Esophagus (tissue), 2 donors: ENCODE measurements around the gene MSH2. TPM values are rescaled to one million over a fixed set of nuclear protein-coding genes. Genes with fewer than 3 reads are reported as not detected.
"Not testable (repeated sequence)": the region's sequence is repeated elsewhere in the genome, so short reads cannot be mapped to it uniquely, and the experiment has no call there.

ENCODE experiments used
- H3K27ac ChIP-seq, 2 donors: one replicate each; pipeline ENCODE4 v1.5.1; 2013; ENCODE audit warnings: low read depth in 2 of 2, mild to moderate bottlenecking in 2 of 2, inconsistent platforms in 1 of 2, low read length in 1 of 2, moderate library complexity in 1 of 2
- H3K27me3 ChIP-seq, 2 donors: one replicate each; pipeline ENCODE4 v1.6.1; 2013; ENCODE audit warnings: low read length in 2 of 2, control low read depth in 1 of 2, mild to moderate bottlenecking in 1 of 2; ENCODE audit not compliant: insufficient read depth in 2 of 2, control insufficient read depth in 1 of 2
- H3K36me3 ChIP-seq, 2 donors: one replicate each; pipeline ENCODE4 v1.6.1; 2013; ENCODE audit warnings: low read length in 1 of 2; ENCODE audit not compliant: control insufficient read depth in 2 of 2, insufficient read depth in 2 of 2
- H3K4me1 ChIP-seq, 2 donors: one replicate each; pipeline ENCODE4 v1.6.1; 2013; ENCODE audit warnings: low read length in 1 of 2; ENCODE audit not compliant: control insufficient read depth in 2 of 2, insufficient read depth in 2 of 2
- H3K4me3 ChIP-seq, 2 donors: one replicate each; pipeline ENCODE4 v1.5.1; 2013; ENCODE audit warnings: low read length in 2 of 2, mild to moderate bottlenecking in 2 of 2, low read depth in 1 of 2, moderate library complexity in 1 of 2
- H3K9me3 ChIP-seq, 2 donors: one replicate each; pipeline ENCODE4 v1.6.1; 2013; ENCODE audit warnings: mild to moderate bottlenecking in 2 of 2, low read depth in 1 of 2, low read length in 1 of 2, moderate library complexity in 1 of 2; ENCODE audit not compliant: control insufficient read depth in 2 of 2, insufficient read depth in 1 of 2
- WGBS, 2 donors: extraction: QIAGEN DNeasy Blood & Tissue Kit; methylation state at CpG; one replicate each; pipeline ENCODE4 v1.1.7; 2013; 5-methylcytosine and 5-hydroxymethylcytosine counted together
- polyA plus RNA-seq, 2 donors: library from polyadenylated mRNA; stranded (reverse); fragments of 200-250 nt; gene quantifications; one replicate each; pipeline ENCODE4 v1.2.3, GENCODE V29; 2013
- donor health status: healthy with polysubstance abuse.
- donor health status: Bipolar disorder and iron deficiency.

Gene MSH2
- polyA plus RNA-seq, 2 donors, result 6.2 to 12.0 TPM

DNA sequence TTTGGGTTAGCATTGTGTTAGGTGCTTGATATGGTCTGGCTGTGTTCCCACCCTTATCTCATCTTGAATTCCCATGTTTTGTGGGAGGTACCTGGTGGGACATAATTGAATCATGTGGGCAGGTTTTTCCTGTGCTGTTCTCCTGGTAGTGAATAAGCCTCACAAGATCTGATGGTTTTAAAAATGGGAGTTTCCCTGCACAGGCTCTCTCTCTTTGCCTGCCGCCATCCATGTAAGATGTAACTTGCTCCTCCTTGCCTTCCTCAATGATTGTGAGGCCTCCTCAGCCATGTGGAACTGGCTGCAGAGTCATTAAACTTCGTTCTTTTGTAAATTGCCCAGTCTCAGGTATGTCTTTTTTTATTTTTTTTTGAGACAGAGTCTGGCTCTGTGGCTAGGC is 2.8 kb downstream of the MSH2 start:
- Histone ChIP-seq H3K4me3 (no peak overlapping the region), H3K9me3 (no peaks in the 10 kb centered on the region), H3K27me3 (no peaks in the 10 kb centered on the region), H3K4me1 (peaks cover 0 to 6% of the 10 kb centered on the region in 2 donors), H3K27ac (no peak overlapping the region), H3K36me3 (no peaks in the 10 kb centered on the region)
- 98 to 99% methylated on average over 2 of the region's 2 CpGs for WGBS, 2 donors

DNA sequence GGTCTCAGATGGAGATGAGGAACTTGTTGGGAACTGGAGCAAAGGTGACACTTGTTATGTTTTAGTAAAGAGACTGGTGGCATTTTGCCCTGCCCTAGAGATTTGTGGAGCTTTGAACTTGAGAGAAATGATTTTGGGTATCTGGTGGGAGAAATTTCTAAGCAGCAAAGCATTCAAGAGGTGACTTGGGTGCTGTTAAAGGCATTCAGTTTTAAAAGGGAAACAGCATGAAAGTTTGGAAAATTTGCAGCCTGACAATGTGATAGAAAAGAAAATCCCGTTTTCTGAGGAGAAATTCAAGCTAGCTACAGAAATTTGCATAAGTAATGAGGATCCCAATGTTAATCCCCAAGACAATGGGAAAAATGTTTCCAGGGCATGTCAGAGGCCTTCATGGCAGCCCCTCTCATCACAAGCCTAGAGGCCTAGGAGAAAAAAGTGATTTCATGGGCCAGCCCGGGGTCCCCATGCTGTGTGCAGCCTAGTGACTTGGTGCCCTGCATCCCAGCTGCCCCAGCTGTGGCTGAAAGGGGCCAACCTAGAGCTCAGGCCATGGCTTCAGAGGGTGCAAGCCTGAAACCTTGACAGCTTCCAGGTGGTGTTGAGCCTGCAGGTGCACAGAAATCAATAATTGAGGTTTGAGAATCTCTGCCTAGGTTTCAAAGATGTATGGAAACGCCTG is 3.8 kb downstream of the MSH2 start:
- not testable (repeated sequence) for H3K27ac ChIP-seq, H3K4me3 ChIP-seq, H3K36me3 ChIP-seq, H3K9me3 ChIP-seq, H3K4me1 ChIP-seq, H3K27me3 ChIP-seq
- WGBS, 2 donors, result 95 to 96% methylated on average over 3 of the region's 3 CpGs

DNA sequence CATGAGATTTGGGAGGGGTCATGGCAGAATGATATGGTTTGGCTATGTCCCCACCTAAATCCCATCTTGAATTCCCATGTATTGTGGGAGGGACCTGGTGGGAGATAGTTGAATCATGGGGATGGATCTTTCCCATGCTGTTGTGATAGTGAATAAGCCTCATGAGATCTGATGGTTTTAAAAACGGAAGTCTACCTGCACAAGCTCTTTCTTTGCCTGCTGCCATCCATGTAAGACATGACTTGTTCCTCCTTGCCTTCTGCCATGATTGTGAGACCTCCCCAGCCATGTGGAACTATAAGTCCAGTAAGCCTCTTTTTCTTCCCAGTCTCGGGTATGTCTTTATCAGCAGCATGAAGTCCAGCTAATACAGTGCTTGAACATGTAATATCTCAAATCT is 5.0 kb downstream of the MSH2 start:
- WGBS, 2 donors, result 90 to 91% methylated on average over 2 of the region's 2 CpGs
- not testable (repeated sequence) for H3K36me3 ChIP-seq, H3K27ac ChIP-seq, H3K4me3 ChIP-seq, H3K4me1 ChIP-seq, H3K27me3 ChIP-seq, H3K9me3 ChIP-seq

DNA sequence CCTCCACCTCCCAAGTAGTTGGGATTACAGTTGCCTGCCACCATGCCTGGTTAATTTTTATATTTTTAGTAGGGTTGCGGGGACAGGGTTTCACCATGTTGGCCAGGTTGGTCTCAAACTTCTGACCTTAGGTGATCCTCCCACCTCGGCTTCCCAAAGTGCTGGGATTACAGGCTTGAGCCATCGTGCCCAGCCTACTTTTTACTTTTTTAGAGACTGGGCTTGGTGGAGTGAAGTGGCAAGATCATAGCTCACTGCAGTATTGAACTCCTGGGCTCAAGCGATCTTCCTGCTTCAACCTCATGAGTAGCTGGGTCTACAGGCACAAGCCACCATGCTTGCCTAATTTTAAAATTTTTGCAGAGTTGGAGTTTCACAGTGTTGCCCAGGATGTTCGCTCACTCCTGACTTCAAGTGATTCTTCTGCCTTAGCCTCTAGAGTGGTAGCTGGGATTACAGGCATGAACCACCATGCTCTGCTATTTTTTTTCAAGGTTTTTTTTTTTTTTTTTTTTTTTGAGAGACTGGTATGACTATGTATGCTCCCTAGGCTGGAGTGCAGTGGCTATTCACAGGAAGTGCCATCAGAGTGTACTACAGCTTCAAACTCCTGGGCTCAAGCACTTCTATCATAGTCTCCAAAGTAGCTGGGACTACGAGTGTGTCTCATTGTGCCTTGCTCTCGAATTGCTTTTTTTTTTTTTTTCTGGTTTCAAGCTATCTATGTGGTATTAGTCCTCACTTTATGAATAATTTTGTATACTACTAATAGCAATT is 11.9 kb downstream of the MSH2 start:
- H3K9me3 ChIP-seq, result no peaks in the 10 kb centered on the region
- H3K27ac ChIP-seq, result no peak overlapping the region
- no peaks in the 10 kb centered on the region for H3K27me3 ChIP-seq
- H3K36me3 ChIP-seq, result peaks cover 3 to 8% of the 10 kb centered on the region in 2 donors
- H3K4me1 ChIP-seq, result no peaks in the 10 kb centered on the region
- 94 to 95% methylated on average over 7 of the region's 7 CpGs for WGBS, 2 donors
- no peak overlapping the region for H3K4me3 ChIP-seq

DNA sequence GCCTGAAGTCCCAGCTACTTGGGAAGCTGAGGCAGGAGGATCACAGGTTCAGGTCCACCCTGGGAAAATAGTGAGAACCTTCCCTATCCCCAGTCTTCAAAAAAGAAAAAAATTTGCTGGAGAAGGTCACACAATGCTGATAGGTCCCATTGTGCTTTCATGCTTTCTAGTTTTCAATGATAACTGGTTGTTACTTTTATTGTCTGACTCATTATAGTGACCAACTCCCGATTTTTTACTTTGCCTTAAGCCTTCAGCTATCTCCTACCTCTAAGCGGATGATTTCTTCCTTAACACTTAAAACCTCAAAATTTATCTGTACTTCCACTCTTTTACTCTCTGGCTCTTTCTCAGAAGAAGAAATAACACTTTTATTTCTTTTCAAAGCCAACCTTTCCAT is 17.3 kb downstream of the MSH2 start:
- Histone ChIP-seq H3K36me3 (peaks cover 3 to 5% of the 10 kb centered on the region in 2 donors), H3K27ac (no peak overlapping the region), H3K27me3 (no peaks in the 10 kb centered on the region), H3K4me1 (no peaks in the 10 kb centered on the region), H3K9me3 (no peaks in the 10 kb centered on the region), H3K4me3 (no peak overlapping the region)
- 86 to 88% methylated on average over 2 of the region's 2 CpGs for WGBS, 2 donors

DNA sequence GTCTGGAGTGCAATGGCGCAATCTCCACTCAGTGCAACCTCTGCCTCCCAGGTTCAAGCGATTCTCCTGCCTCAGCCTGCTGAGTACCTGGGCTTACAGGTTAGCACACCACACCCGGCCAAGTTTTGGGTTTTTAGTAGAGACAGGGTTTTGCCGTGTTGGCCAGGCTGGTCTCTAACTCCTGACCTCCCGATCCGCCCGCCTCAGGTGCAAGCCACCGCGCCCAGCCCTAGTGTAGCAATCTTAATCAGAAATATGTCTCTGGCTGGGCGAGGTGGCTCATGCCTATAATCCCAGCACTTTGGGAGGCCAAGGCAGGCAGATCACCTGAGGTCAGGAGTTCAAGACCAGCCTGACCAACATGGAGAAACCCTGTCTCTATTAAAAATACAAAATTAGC is 17.7 kb downstream of the MSH2 start:
- not testable (repeated sequence) for H3K36me3 ChIP-seq, H3K27me3 ChIP-seq, H3K9me3 ChIP-seq, H3K4me1 ChIP-seq, H3K27ac ChIP-seq, H3K4me3 ChIP-seq
- 82 to 88% methylated on average over 10 of the region's 10 CpGs for WGBS, 2 donors

DNA sequence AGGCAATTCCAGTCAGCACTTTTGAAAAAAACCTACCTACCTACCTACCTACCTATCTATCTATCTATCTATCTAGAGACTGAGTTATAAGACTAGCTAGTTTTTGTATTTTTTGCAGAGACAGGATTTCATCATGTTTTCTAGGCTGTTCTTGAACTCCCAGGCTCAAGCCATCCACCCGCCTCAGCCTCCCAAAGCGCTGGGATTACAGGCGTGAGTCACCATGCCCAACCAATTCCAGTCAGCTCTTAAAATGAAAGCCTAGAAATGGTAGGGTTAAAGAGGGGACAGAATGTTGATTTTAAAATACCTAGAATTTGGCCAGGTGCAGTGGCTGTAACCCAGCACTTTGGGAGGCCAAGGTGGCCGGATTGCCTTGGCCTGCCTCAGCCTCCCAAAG is 19.1 kb downstream of the MSH2 start:
- 88 to 91% methylated on average over 4 of the region's 4 CpGs for WGBS, 2 donors
- H3K9me3 ChIP-seq, result no peaks in the 10 kb centered on the region
- H3K4me1 ChIP-seq, result no peaks in the 10 kb centered on the region
- no peaks in the 10 kb centered on the region for H3K27me3 ChIP-seq
- no peak overlapping the region for H3K27ac ChIP-seq
- no peak overlapping the region for H3K4me3 ChIP-seq
- H3K36me3 ChIP-seq, result peaks cover 0 to 4% of the 10 kb centered on the region in 2 donors

DNA sequence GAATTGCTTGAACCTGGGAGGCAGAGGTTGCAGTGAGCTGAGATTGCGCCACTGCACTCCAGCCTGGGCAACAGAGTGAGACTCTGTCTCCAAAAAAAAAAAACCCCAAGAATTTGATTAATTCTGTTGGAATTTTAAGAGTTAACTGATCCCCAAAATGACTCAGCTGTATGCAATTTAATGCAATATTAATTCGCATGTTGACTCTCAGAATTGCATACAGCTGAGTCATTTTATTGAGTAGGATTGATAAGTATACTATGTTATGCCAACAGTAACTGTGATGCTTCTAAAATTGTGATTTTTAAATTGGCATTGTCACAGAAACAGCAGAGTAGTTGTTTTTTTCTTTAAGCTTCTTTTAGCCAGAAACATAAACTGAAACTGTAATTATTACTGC is 19.6 kb downstream of the MSH2 start:
- no peaks in the 10 kb centered on the region for H3K9me3 ChIP-seq
- 69 to 76% methylated on average over 2 of the region's 2 CpGs for WGBS, 2 donors
- H3K4me1 ChIP-seq, result no peaks in the 10 kb centered on the region
- H3K27me3 ChIP-seq, result no peaks in the 10 kb centered on the region
- peaks cover 0 to 2% of the 10 kb centered on the region in 2 donors for H3K36me3 ChIP-seq
- no peak overlapping the region for H3K4me3 ChIP-seq
- H3K27ac ChIP-seq, result no peak overlapping the region

DNA sequence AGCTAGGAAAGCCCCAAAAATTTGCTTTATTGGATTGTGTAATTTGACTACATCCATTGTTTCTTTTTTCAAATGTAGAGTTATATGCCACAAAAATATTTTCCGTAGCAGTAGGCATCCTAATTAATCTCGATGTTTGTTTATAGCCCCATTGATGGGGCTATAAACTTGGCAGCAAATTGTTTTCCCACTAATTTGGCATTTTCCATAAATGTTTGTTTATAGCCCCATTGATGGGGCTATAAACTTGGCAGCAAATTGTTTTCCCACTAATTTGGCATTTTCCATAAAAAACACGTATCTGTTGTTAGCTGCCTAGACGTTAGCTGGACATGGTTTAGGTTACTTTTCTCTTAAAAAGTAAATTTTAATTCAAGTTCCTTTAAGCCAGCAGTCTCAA is 23.8 kb downstream of the MSH2 start:
- WGBS, 2 donors, result 80 to 86% methylated on average over 4 of the region's 4 CpGs
- no peaks in the 10 kb centered on the region for H3K27me3 ChIP-seq
- H3K9me3 ChIP-seq, result no peaks in the 10 kb centered on the region
- H3K4me3 ChIP-seq, result no peak overlapping the region
- H3K36me3 ChIP-seq, result peaks cover 2 to 5% of the 10 kb centered on the region in 2 donors
- H3K4me1 ChIP-seq, result no peaks in the 10 kb centered on the region
- no peak overlapping the region for H3K27ac ChIP-seq

DNA sequence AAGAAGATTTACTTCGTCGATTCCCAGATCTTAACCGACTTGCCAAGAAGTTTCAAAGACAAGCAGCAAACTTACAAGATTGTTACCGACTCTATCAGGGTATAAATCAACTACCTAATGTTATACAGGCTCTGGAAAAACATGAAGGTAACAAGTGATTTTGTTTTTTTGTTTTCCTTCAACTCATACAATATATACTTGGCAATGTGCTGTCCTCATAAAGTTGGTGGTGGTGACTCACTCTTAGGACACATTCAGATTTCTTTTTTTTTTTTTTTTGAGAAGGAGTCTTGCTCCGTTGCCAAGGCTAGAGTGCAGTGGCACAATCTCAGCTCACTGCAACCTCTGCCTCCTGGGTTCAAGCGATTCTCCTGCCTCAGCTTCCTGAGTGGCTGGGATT is 26.8 kb downstream of the MSH2 start:
- Histone ChIP-seq H3K36me3 (peaks cover 2 to 5% of the 10 kb centered on the region in 2 donors), H3K9me3 (no peaks in the 10 kb centered on the region), H3K27me3 (no peaks in the 10 kb centered on the region), H3K27ac (no peak overlapping the region), H3K4me3 (no peak overlapping the region), H3K4me1 (no peaks in the 10 kb centered on the region)
- WGBS, 2 donors, result 84 to 86% methylated on average over 6 of the region's 6 CpGs
